ENCODE measurements around the gene GPC3.

GRCh38 chrX:133959972-133960371 lies 25.4 kb downstream of the GPC3 start:
- TF ChIP-seq CTCF (IDR thresholded peaks at IDR 0.05) (no peak), POLR2A (IDR thresholded peaks at IDR 0.05) (no peak)
